ENCODE data around the gene COA7.
A peak's percentile ranks its signal among the peaks of the same experiment; 100 is the strongest.

- peak in 3 of 6 experiments; percentile 16 to 22 (median 16) for TF ChIP-seq CTCF (IDR thresholded peaks at IDR 0.05)
- peak; percentile 9 to 37 for TF ChIP-seq POLR2A (IDR thresholded peaks at IDR 0.05)
Measured at GRCh38 chr1:52697795-52698674, at the start of gene COA7.
